ENCODE measurements around the gene DNAJA3.

- no peak for TF ChIP-seq FOXK2 (IDR thresholded peaks at IDR 0.05)
- TF ChIP-seq SUZ12 (IDR thresholded peaks at IDR 0.05), result no peak
Measured at GRCh38 chr16:4481526-4481925, 55.9 kb downstream of the DNAJA3 start.
